ENCODE results near the gene PDE2A. TPM values are rescaled to one million over a fixed set of nuclear protein-coding genes. Genes with fewer than 3 reads are reported as not detected.

Gene PDE2A
- total and polyA plus RNA-seq, 7 donors: 6.0 to 20.1 (median 8.8) TPM

- ATAC-seq: no peak
- Histone ChIP-seq H3K4me3 (no peak overlapping the region), H3K27me3 (ENCODE audit: insufficient read depth in 3 of 3, low read length in 2 of 3) (peaks cover 0 to 12% (median 0%) of the 10 kb centered on the region in 3 donors), H3K4me1 (no peaks in the 10 kb centered on the region), H3K36me3 (ENCODE audit: insufficient read depth in 1 of 2, low read depth in 1 of 2) (peaks cover 0 to 7% of the 10 kb centered on the region in 2 donors), H3K9me3 (no peaks in the 10 kb centered on the region), H3K27ac (no peak overlapping the region)
- intact Hi-C loops (cut with DNase I): no loop called here
- peak in 1 of 2 donors; percentile 32 for DNase-seq
- 64 to 87% (median 73%) methylated on average over 3 of the region's 3 CpGs for WGBS, 3 donors
- TF ChIP-seq CTCF (IDR thresholded peaks at IDR 0.05): no peak
These were observed 93.6 kb downstream of the PDE2A start for GRCh38 chr11:72580642-72580950.

GRCh38 chr11:72579816-72580641 is 94.2 kb downstream of the PDE2A start:
- peaks cover 0 to 6% (median 0%) of the 10 kb centered on the region in 3 donors for H3K27me3 ChIP-seq (ENCODE audit: insufficient read depth in 3 of 3, low read length in 2 of 3)
- no peak overlapping the region for H3K4me3 ChIP-seq
- no peak overlapping the region for H3K27ac ChIP-seq
- peak in 1 of 2 donors; percentile 26 for DNase-seq
- 79 to 90% (median 84%) methylated on average over 10 of the region's 10 CpGs for WGBS, 3 donors
- TF ChIP-seq CTCF (IDR thresholded peaks at IDR 0.05): no peak
- intact Hi-C loops (cut with DNase I): no loop called here
- H3K4me1 ChIP-seq: no peaks in the 10 kb centered on the region
- no peak for ATAC-seq
- H3K36me3 ChIP-seq (ENCODE audit: insufficient read depth in 1 of 2, low read depth in 1 of 2): peaks cover 0 to 7% of the 10 kb centered on the region in 2 donors
- H3K9me3 ChIP-seq: no peaks in the 10 kb centered on the region

GRCh38 chr11:72578991-72579815 is 95.0 kb downstream of the PDE2A start:
- no peak for TF ChIP-seq CTCF (IDR thresholded peaks at IDR 0.05)
- Histone ChIP-seq H3K4me1 (no peaks in the 10 kb centered on the region), H3K36me3 (ENCODE audit: insufficient read depth in 1 of 2, low read depth in 1 of 2) (peaks cover 0 to 7% of the 10 kb centered on the region in 2 donors), H3K4me3 (no peak overlapping the region), H3K27me3 (ENCODE audit: insufficient read depth in 3 of 3, low read length in 2 of 3) (no peaks in the 10 kb centered on the region), H3K27ac (no peak overlapping the region), H3K9me3 (no peaks in the 10 kb centered on the region)
- DNase-seq (peak in 1 of 2 donors; percentile 5), ATAC-seq (no peak)
- intact Hi-C loops (cut with DNase I): no loop called here
- 81 to 85% (median 84%) methylated on average over 12 to 13 of the region's 13 CpGs for WGBS, 3 donors

- intact Hi-C loops (cut with DNase I): no loop called here
- Histone ChIP-seq H3K9me3 (no peaks in the 10 kb centered on the region), H3K27ac (no peak overlapping the region), H3K4me1 (no peaks in the 10 kb centered on the region), H3K36me3 (ENCODE audit: insufficient read depth in 1 of 2, low read depth in 1 of 2) (peaks cover 0 to 7% of the 10 kb centered on the region in 2 donors), H3K27me3 (ENCODE audit: insufficient read depth in 3 of 3, low read length in 2 of 3) (no peaks in the 10 kb centered on the region), H3K4me3 (no peak overlapping the region)
- peak in 1 of 2 donors; percentile 7 for DNase-seq
- WGBS, 3 donors: 93 to 94% (median 93%) methylated on average over 5 of the region's 5 CpGs
- TF ChIP-seq CTCF (IDR thresholded peaks at IDR 0.05): no peak
- ATAC-seq: no peak
These were observed 95.7 kb downstream of the PDE2A start for GRCh38 chr11:72578566-72578965.

All from psoas muscle (tissue), 8 donors.